Loucy (cell line): ENCODE measurements around the gene MYO18A.

ENCODE experiments used
- CTCF ChIP-seq: fragments of 200-600 bp; sonication (generic); conservative IDR thresholded peaks from 2 replicates; pipeline ENCODE4 v1.5.1; 2014; ENCODE audit warnings: mild to moderate bottlenecking, antibody characterized with exemption, low read length
- EZH2phosphoT487 ChIP-seq: fragments of 200-600 bp; IDR thresholded peaks from 2 replicates; pipeline ENCODE4 v1.6.1; 2018; ENCODE audit warnings: antibody characterized with exemption, mild to moderate bottlenecking, moderate library complexity, borderline replicate concordance

GRCh38 chr17:29080965-29081364 lies 99.2 kb downstream of the MYO18A start:
- TF ChIP-seq CTCF = no peak
- TF ChIP-seq EZH2phosphoT487 = no peak
